Lower leg skin (tissue), 4 donors: ENCODE results near the gene AFDN. TPM values are rescaled to one million over a fixed set of nuclear protein-coding genes. Genes with fewer than 3 reads are reported as not detected.
"Not testable (repeated sequence)": the region's sequence is repeated elsewhere in the genome, so short reads cannot be mapped to it uniquely, and the experiment has no call there.

Source experiments
- DNase-seq, 2 donors: peaks; one replicate each; pipeline ENCODE4 v3.0.0-alpha.2; 2019; ENCODE audit warnings: low spot score in 2 of 2
- H3K4me3 ChIP-seq: fragments of 200-600 bp; sonication (generic); 2 replicates; pipeline ENCODE4 v1.5.1; 2017; ENCODE audit warnings: mild to moderate bottlenecking, low read depth; ENCODE audit not compliant: poor library complexity, severe bottlenecking
- POLR2A ChIP-seq, 2 donors: fragments of 450-650 bp; IDR thresholded peaks; one replicate each; pipeline ENCODE4 v1.6.1; 2016 to 2017; ENCODE audit warnings: antibody characterized with exemption in 2 of 2, mild to moderate bottlenecking in 1 of 2, moderate library complexity in 1 of 2
- WGBS, 2 donors: methylation state at CpG; one replicate each; pipeline ENCODE4 v1.1.5; 2018; 5-methylcytosine and 5-hydroxymethylcytosine counted together
- intact Hi-C: fragments of 100-400 bp; cut with DNase I; formaldehyde crosslinking; loops from one replicate; pipeline ENCODE4 v1.15.0; 2023; ENCODE audit warnings: low total_unique reads
- total RNA-seq, 4 donors: library from RNA; depleted of rRNA; stranded (reverse); fragments of >200 nt; gene quantifications; one replicate each; pipeline ENCODE4 v1.1.0, GENCODE V29; 2016
- TF ChIP-seq, protein P1 (sequence below), 3 donors: fragments of 450-650 bp; IDR thresholded peaks; one replicate each; pipeline ENCODE4 v1.5.1; 2016; ENCODE audit warnings: antibody characterized with exemption in 3 of 3, mild to moderate bottlenecking in 3 of 3, moderate library complexity in 2 of 3

Gene AFDN
- total RNA-seq, 4 donors from 2014 or later: 137 to 213 (median 168) TPM

DNA sequence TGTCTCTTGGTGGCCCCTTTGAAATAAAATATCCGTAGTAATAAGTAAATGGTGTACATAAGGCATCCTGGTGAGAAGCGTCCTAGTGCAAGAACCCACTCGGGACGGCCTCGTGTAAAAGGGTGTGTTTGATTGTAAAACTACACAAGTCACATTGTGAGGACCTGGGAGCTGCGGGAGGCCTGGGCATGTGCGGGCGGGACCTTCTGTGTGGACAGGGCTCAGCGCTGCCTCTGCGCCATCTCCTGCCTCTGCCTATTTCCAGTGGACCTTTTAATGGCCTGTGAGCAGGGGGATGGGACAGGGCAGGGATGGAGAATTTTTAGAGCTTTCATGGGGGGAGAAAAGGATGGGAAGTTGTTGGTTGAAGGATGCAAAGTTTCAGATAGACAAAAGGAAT, 145.5 kb downstream of the AFDN start:
- 93 to 98% methylated on average over 10 of the region's 10 CpGs for WGBS, 2 donors

DNA sequence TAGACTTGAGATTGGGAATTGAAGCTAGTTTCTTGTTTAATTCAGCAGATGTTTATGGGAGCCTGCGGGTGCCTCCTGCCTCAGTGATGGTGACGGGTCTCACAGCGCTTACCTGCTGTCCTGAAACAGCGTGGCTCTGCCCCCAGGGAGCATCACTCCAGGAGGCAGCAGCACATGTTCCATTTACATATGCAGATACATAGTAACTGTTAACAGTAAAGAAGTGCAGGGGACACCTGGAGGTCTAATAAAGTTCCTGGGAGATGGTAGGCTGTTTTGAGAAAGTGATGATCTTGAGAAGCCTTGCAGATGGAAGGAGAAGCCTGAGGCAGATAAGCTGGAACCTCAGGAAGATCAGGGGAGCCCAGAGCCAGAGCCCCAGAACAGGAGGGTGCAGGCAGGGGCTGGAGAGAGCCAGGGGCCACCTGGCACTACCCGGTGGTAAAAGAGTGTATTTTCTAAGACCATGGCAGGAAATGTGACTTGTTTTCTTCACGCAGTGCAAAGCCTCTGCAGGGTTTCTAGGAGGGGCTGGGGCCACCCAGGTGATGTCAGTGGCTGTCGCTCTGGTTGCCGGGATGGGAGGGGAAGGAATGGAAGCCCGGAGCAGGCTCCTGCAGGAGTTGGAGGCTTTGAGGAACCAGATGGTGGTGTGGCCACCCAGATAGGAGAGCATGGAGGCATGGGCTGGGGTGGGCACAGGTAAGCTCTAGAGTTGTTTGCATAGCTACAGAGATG, 146.6 kb downstream of the AFDN start:
- 81 to 85% methylated on average over 9 of the region's 9 CpGs for WGBS, 2 donors
- intact Hi-C loops: no loop called here
- DNase-seq: no peak
- TF ChIP-seq POLR2A (IDR thresholded peaks at IDR 0.05): no peak
- TF ChIP-seq, protein P1, sequence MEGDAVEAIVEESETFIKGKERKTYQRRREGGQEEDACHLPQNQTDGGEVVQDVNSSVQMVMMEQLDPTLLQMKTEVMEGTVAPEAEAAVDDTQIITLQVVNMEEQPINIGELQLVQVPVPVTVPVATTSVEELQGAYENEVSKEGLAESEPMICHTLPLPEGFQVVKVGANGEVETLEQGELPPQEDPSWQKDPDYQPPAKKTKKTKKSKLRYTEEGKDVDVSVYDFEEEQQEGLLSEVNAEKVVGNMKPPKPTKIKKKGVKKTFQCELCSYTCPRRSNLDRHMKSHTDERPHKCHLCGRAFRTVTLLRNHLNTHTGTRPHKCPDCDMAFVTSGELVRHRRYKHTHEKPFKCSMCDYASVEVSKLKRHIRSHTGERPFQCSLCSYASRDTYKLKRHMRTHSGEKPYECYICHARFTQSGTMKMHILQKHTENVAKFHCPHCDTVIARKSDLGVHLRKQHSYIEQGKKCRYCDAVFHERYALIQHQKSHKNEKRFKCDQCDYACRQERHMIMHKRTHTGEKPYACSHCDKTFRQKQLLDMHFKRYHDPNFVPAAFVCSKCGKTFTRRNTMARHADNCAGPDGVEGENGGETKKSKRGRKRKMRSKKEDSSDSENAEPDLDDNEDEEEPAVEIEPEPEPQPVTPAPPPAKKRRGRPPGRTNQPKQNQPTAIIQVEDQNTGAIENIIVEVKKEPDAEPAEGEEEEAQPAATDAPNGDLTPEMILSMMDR (IDR thresholded peaks at IDR 0.05): no peak
- H3K4me3 ChIP-seq: no peak overlapping the region

More for the DNA sequence above, 145.5 kb downstream of the AFDN start:
- TF ChIP-seq, protein P1 (IDR thresholded peaks at IDR 0.05): no peak
- TF ChIP-seq POLR2A (IDR thresholded peaks at IDR 0.05): no peak
- H3K4me3 ChIP-seq: no peak overlapping the region
- intact Hi-C loops: no loop called here
- no peak for DNase-seq

DNA sequence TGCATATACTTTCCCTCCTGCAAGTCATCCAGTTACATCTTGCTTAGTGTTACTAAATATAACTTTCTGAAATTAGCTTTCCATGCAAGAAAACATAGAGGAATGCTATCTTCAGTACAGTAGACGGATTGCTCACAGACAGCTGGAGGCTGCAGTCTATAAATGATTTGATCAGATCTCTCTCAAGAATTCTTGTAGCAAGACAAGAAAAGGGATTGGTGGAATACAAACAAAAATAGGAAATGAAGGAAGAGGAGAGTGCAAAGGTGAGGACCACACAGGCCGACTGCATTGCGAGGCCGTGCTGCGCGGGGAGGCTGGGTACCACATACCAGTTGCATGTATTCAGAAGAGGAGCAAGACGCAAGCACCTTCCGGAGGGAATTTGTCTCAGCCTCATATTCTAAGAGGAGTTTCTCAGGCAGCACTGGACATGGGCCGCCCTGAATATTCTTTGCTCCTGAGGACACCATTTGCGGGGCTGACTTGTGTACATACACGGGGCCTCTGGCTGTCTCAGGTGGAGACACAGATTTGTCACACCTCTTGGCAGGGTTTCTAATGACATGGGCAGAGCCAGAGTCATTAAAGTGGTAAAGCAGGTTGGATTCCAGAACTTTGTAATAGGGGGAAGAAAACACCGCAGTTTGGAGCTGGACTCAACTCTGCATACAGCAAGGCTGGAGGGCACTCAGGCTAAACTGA, 148.1 kb downstream of the AFDN start:
- DNase-seq: no peak
- intact Hi-C loops: no loop called here
- 58 to 62% methylated on average over 12 of the region's 12 CpGs for WGBS, 2 donors
- TF ChIP-seq, protein P1 (IDR thresholded peaks at IDR 0.05): no peak
- TF ChIP-seq POLR2A (IDR thresholded peaks at IDR 0.05): no peak
- H3K4me3 ChIP-seq: no peak overlapping the region

GRCh38 chr6:167975458-167975857, 148.7 kb downstream of the AFDN start:
- 89 to 92% methylated on average over 19 of the region's 19 CpGs for WGBS, 2 donors
- intact Hi-C loops: no loop called here
- no peak overlapping the region for H3K4me3 ChIP-seq
- TF ChIP-seq, protein P1 (IDR thresholded peaks at IDR 0.05): no peak
- TF ChIP-seq POLR2A (IDR thresholded peaks at IDR 0.05): no peak
- DNase-seq: no peak

- intact Hi-C loops, DNase-seq: not testable (repeated sequence)
Measured at GRCh38 chr6:167976116-167976657, 149.5 kb downstream of the AFDN start.

GRCh38 chr6:167976708-167977107, 150.0 kb downstream of the AFDN start:
- no peak for TF ChIP-seq POLR2A (IDR thresholded peaks at IDR 0.05)
- TF ChIP-seq, protein P1 (IDR thresholded peaks at IDR 0.05): no peak
- H3K4me3 ChIP-seq: no peak overlapping the region
- 94 to 96% methylated on average over 25 to 27 of the region's 27 CpGs for WGBS, 2 donors
- no peak for DNase-seq
- intact Hi-C loops: no loop called here

More at GRCh38 chr6:167976116-167976657, 149.5 kb downstream of the AFDN start:
- H3K4me3 ChIP-seq: not testable (repeated sequence)
